ENCODE measurements around the gene L3HYPDH.

Gene L3HYPDH

GRCh38 chr14:59483819-59484638 is at the start of gene L3HYPDH, which contains the start of gene JKAMP:
TSS of gene L3HYPDH (minus strand) at chr14:59484408. CDS start at chr14:59484316, 92 bp downstream.
TSS of gene JKAMP (plus strand) at chr14:59484517. CDS start at chr14:59484590, 73 bp downstream.
- peak; percentile 96 to 98 for DNase-seq (ENCODE audit: low read depth in 2 of 2)

GRCh38 chr14:59532419-59532818 is 48.2 kb upstream of the L3HYPDH start:
- no peak for DNase-seq (ENCODE audit: low read depth in 2 of 2)

DNA sequence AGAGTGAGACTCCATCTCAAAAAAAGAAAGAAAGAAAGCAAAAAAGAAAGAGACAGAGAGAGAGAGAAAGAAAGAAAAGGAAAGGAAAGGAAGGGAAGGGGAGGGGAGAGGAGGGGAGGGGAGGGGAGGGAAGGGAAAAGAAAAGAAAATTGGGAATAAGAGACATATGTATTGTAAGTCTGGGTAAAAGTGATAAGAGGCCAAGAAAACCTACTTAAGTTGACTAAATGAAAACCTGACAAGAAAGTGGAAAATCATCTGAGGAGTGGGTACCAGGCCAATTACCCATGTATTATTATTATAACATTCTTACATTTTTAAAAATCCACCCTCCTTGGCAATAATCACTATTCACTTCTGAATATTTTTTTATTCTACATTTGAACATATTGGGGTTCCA is 46.1 kb upstream of the L3HYPDH start:
- DNase-seq (ENCODE audit: low read depth in 2 of 2) = no peak

- DNase-seq (ENCODE audit: low read depth in 2 of 2) = no peak
Observed at GRCh38 chr14:59529189-59529588, 45.0 kb upstream of the L3HYPDH start.

GRCh38 chr14:59520224-59520623 is 36.0 kb upstream of the L3HYPDH start:
- DNase-seq (ENCODE audit: low read depth in 2 of 2) = no peak

DNA sequence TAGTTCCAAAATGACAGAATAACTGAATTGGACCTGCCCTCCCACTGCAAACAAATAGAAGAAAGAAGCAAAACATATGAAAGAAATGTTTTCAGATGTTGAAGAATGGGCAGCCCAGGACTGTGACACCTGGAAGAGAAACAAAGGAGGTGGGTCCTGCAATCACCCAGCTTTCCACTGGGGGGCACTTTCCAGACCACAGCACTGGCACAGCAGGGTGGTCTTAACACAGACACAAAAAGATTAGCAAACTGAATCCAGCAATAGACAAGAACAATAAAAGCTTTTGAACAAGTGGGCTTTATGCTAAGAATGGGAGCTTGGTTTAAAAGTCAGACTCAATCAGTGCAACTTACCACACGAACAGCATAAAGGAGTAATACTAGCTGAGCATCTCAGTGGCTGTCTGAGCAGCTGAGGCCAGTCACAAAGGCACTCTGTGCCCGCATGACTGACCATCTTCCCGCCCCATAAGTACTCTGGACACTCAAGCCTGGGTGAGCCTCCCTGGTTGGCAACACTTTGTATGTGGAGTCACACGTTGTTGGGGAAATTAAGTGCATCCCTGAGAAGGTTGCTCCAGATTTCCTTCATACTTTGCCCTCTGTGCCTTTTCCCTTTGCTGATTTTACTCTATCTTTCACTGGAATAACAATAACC is 27.8 kb upstream of the L3HYPDH start:
- DNase-seq (ENCODE audit: low read depth in 2 of 2) = no peak

DNA sequence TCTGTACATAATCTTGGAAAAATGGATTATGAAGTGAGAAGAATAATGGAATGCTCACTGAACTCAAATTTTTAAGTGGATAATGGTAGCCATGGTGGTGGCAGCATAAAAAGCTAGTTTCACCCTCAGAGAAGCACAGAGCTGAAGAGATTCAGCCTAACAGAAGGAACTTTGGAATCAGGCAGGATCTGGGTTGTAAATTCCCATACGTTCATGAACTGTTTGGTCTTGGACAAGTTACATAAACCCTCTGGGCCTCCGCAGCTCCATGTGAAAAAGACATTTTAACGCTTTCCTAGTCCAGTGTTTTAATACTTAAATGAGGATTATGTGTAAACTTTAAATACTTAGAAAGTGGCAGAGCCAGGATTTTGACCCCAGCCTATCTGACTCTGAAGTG is 26.8 kb upstream of the L3HYPDH start:
- DNase-seq (ENCODE audit: low read depth in 2 of 2) = no peak

- DNase-seq (ENCODE audit: low read depth in 2 of 2) = no peak
Observed at GRCh38 chr14:59510001-59510400, 25.8 kb upstream of the L3HYPDH start.

- no peak for DNase-seq (ENCODE audit: low read depth in 2 of 2)
Observed at GRCh38 chr14:59509101-59509500, 24.9 kb upstream of the L3HYPDH start.

GRCh38 chr14:59507752-59508103 is 23.5 kb upstream of the L3HYPDH start:
- DNase-seq (ENCODE audit: low read depth in 2 of 2) = no peak

DNA sequence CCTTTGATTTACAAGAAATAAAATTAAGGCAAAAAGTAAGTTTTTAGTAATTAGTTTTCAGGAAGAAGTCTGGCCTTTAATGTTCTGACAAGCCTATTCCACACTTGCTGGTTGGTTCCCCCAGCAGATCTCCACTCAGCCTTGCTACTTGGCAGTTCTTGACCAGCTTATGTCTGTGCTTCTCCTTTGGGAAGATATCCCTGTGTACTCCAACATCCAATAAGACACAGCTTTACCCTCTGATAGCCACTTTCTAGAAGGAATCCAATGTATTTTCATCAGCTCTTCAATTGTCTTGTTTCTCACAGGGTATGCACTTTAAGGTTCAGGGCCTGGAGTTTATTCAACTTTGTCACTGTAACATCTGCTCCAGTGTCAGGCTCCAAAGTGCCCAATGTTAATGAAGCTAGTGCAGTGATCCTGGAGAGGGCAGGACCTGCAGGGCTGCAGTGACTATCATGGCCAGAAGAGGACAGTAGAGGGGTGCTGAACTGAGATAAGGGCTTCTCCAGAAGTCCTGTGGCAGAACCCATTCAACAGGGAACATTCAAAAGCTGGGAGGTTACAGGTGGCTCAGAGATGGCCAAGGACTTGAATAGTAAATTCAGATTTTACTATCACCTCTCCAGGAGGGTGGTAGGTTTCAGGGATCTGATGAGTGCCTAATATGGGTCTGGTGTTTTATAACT is 23.0 kb upstream of the L3HYPDH start:
- peak in 1 of 2 donors; percentile 38 for DNase-seq (ENCODE audit: low read depth in 2 of 2)

- DNase-seq (ENCODE audit: low read depth in 2 of 2) = no peak
Observed at GRCh38 chr14:59503256-59503655, 19.0 kb upstream of the L3HYPDH start.

DNA sequence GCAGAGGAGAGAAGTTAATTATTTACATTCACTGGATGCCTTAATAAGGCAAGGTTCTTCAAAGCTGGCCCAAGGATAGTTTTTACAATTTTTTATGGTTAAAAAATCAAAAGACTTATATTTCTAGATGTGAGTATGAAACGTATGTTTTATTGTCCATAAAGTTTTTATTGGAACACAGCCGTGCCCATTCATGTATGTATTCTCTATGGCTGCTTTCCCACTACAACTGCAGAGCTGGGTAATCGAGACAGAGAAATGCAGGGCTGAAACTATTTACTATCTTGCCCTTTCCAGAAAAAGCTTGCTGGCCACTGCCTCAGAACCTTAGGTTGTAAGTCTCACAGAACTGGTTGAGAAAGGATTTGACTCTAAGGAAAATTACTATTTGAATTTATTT is 16.5 kb upstream of the L3HYPDH start:
- DNase-seq (ENCODE audit: low read depth in 2 of 2) = no peak

DNA sequence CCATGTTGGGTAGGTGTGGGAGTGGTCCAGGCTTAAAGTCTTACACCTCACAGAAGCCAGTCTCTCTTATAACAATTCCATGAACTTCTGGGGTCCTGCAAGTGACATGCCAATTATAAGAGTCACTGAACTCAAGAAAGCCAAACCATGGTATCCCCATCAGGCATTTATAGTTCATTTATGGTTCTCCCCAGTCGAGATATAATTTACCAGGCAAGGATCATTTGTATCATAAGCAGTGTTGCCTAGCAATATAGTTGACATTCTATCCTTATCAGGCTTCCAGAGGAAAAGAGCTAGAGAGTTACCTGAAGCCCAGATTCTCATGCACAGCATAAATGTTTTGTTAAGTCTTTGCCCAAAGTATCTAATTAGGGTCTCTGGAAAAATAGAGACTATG is 8.2 kb upstream of the L3HYPDH start:
- DNase-seq (ENCODE audit: low read depth in 2 of 2) = no peak

GRCh38 chr14:59490756-59491155 is 6.5 kb upstream of the L3HYPDH start:
- DNase-seq (ENCODE audit: low read depth in 2 of 2) = no peak

GRCh38 chr14:59484639-59485175 is 499 bp upstream of the L3HYPDH start:
- DNase-seq (ENCODE audit: low read depth in 2 of 2) = no peak

DNA sequence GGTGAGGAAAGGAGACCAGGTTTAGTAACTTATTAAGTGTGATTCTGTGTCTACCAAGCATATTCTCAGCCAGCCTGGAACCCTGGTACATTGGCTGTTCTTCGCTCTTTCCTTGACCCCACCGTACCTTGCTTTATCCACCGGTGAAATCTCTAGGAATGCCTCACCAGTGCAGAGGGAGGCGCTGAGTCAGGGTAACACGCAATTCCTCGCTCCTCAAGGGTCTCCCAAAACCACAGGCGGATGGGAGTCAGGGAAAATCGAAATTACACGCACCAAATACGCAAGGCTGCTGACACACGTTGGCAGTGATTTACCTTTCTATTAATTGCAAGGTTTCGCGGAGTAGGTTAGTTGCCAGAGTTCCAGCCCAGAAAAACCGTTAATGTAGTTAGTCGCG is 845 bp downstream of the L3HYPDH start:
- DNase-seq (ENCODE audit: low read depth in 2 of 2) = no peak

GRCh38 chr14:59482541-59483331 is 1.5 kb downstream of the L3HYPDH start:
- DNase-seq (ENCODE audit: low read depth in 2 of 2) = no peak

- no peak for DNase-seq (ENCODE audit: low read depth in 2 of 2)
Observed at GRCh38 chr14:59481871-59482540, 2.2 kb downstream of the L3HYPDH start.

DNA sequence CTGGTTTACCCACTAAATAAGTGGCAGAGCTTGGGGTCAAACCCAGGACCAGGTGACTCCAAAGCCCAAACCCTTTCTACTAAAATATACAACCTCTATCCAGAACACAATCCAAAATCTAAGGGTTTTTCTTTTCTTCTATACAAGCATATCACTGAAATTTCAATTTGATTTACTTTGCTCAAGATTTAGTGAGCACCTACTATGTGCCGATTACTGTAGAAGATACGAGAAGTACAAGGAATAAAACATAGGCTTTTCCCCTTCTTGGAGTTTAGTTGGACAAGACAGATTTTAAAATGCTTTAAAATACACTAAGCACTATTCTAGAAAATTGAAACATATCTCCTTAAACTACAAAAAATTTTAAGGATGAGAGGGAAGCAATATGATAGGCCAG is 2.8 kb downstream of the L3HYPDH start:
- no peak for DNase-seq (ENCODE audit: low read depth in 2 of 2)

DNA sequence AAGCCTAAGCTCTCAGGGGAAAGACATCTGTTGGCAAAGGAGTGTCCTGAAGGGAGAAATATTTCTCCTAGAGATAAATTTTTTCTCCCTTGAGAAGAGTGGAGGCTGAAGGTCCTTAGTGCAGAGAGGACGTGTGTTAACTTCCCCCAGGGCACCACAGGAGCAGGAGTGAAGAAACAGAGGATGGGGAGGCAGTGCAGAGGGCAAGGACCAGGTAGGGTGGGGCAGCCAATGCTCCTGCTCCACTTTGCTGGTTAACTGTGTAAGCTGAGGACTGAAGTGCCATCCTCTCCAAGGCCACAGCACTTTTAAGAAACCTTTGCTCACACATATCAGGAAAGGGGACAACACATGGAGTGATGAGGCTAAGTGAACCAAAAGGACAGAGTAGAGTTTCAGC is 4.0 kb downstream of the L3HYPDH start:
- DNase-seq (ENCODE audit: low read depth in 2 of 2) = no peak

Measured in activated CD4-positive, alpha-beta T cell treated with anti-CD3 and anti-CD28 coated beads for 24 hours (primary cell).